ENCODE measurements around the gene PARD6A.

- TF ChIP-seq CTCF (IDR thresholded peaks at IDR 0.05; ENCODE audit: low read depth, low read length) (peak; percentile 34), EZH2phosphoT487 (IDR thresholded peaks at IDR 0.05; ENCODE audit: low read depth) (no peak)
Measured at GRCh38 chr16:67613808-67614207, 47.0 kb upstream of the PARD6A start.
